ENCODE results near the gene MAML2. TPM values are rescaled to one million over a fixed set of nuclear protein-coding genes. Genes with fewer than 3 reads are reported as not detected.

MAML2 gene
- total and polyA plus RNA-seq, 2 of the 13 experiments (the other 11 are each of a cell fraction or from before 2014, with no cell fraction given), result 2.3 to 25.9 TPM

GRCh38 chr11:96309016-96309642, 33.9 kb downstream of the MAML2 start:
- 95% methylated on average over 2 of the region's 2 CpGs for WGBS (ENCODE audit: low lambda C conversion rate)
- peaks cover 10% of the 10 kb centered on the region for H4K20me1 ChIP-seq (ENCODE audit: insufficient read depth, low read length)
- no peaks in the 10 kb centered on the region for H3K9me3 ChIP-seq (ENCODE audit: low read length)
- peaks cover 1 to 8% of the 10 kb centered on the region in 2 experiments; a peak in 2 of 5 replicates for H3K36me3 ChIP-seq (replicated peaks in 1 of 2; ENCODE audit: control insufficient read depth in 1 of 2, insufficient read depth in 2 of 2, low read length in 2 of 2)
- peaks cover 31% of the 10 kb centered on the region for H3K79me2 ChIP-seq (ENCODE audit: insufficient read depth, low read length)
- POLR2A ChIA-PET, result no interaction called here
- DNase-seq (ENCODE audit: low spot score), result no peak
- H3K9ac ChIP-seq (ENCODE audit: insufficient read depth, low read depth, low read length), result no peak overlapping the region
- CTCF ChIA-PET (ENCODE audit: low intra/inter-chr PET ratio, low total read pairs), result no interaction called here
- no peak overlapping the region for H2AFZ ChIP-seq (ENCODE audit: low read length)
- no TSS peak for BruUV-seq (replicated peaks)
- ATAC-seq, result no peak
- H3K4me1 ChIP-seq (ENCODE audit: insufficient read depth, low read length), result peaks cover 46% of the 10 kb centered on the region
- no peak overlapping the region for H3K4me3 ChIP-seq (replicated peaks in 1 of 3; ENCODE audit: insufficient read depth in 1 of 3, low read depth in 2 of 3, low read length in 3 of 3)
- TF ChIP-seq ZNF652 (CRISPR knock-in tag; IDR thresholded peaks at IDR 0.05; ENCODE audit: borderline replicate concordance, low read depth), result 0 out of 2 replicates have a peak, but pooled peaks have one; percentile 34
- TF ChIP-seq CEBPB (IDR thresholded peaks at IDR 0.05; ENCODE audit: borderline replicate concordance, low read depth, low read length), result no peak
- TF ChIP-seq SOX13 (IDR thresholded peaks at IDR 0.05), result no peak
- 0 out of 4 replicates have a peak, but pooled peaks of 1 of the 2 experiments have one; percentile 23 for TF ChIP-seq SOX13 (CRISPR knock-in tag; conservative IDR thresholded peaks at IDR 0.05 in 1 of 2, IDR thresholded peaks at IDR 0.05 in 1 of 2)
- in situ Hi-C loops (cut with HindIII; ENCODE audit: extremely low pct_ligation_motif_present, low pct_unique_long_range_greater_than_20kb), result no loop called here
- no peaks in the 10 kb centered on the region for H3K27me3 ChIP-seq (ENCODE audit: control insufficient read depth in 1 of 2, insufficient read depth in 2 of 2, low read length in 2 of 2)
- intact Hi-C loops (cut with micrococcal nuclease; ENCODE audit: unreplicated experiment), result no loop called here
- no peak for FAIRE-seq
- no peak overlapping the region for H3K4me2 ChIP-seq (ENCODE audit: low read depth, low read length)
- H3K27ac ChIP-seq (ENCODE audit: extremely low read length, insufficient read depth, low read length), result no peak overlapping the region

GRCh38 chr11:96307776-96308140, 35.2 kb downstream of the MAML2 start:
- in situ Hi-C loops (cut with HindIII; ENCODE audit: extremely low pct_ligation_motif_present, low pct_unique_long_range_greater_than_20kb), result no loop called here
- POLR2A ChIA-PET, result no interaction called here
- H3K4me1 ChIP-seq (ENCODE audit: insufficient read depth, low read length), result peaks cover 45% of the 10 kb centered on the region
- TF ChIP-seq REXO4 (CRISPR knock-in tag; IDR thresholded peaks at IDR 0.05; ENCODE audit: borderline replicate concordance) (no peak), ZFP41 (CRISPR knock-in tag; IDR thresholded peaks at IDR 0.05; ENCODE audit: borderline replicate concordance) (no peak), ZNF292 (CRISPR knock-in tag; IDR thresholded peaks at IDR 0.05; ENCODE audit: borderline replicate concordance, low read depth) (no peak), PRPF4 (IDR thresholded peaks at IDR 0.05; ENCODE audit: low read depth, low read length, poor library complexity, severe bottlenecking) (no peak), ZNF225 (CRISPR knock-in tag; IDR thresholded peaks at IDR 0.05) (no peak), KMT2B (CRISPR knock-in tag; IDR thresholded peaks at IDR 0.05) (no peak), KLF9 (CRISPR knock-in tag; IDR thresholded peaks at IDR 0.05; ENCODE audit: low read depth) (no peak), RBM39 (IDR thresholded peaks at IDR 0.05; ENCODE audit: low read depth, low read length, poor library complexity, severe bottlenecking) (no peak), FOXK2 (IDR thresholded peaks at IDR 0.05) (no peak), ZNF766 (CRISPR knock-in tag; IDR thresholded peaks at IDR 0.05; ENCODE audit: borderline replicate concordance) (no peak)
- TF ChIP-seq, protein P1, sequence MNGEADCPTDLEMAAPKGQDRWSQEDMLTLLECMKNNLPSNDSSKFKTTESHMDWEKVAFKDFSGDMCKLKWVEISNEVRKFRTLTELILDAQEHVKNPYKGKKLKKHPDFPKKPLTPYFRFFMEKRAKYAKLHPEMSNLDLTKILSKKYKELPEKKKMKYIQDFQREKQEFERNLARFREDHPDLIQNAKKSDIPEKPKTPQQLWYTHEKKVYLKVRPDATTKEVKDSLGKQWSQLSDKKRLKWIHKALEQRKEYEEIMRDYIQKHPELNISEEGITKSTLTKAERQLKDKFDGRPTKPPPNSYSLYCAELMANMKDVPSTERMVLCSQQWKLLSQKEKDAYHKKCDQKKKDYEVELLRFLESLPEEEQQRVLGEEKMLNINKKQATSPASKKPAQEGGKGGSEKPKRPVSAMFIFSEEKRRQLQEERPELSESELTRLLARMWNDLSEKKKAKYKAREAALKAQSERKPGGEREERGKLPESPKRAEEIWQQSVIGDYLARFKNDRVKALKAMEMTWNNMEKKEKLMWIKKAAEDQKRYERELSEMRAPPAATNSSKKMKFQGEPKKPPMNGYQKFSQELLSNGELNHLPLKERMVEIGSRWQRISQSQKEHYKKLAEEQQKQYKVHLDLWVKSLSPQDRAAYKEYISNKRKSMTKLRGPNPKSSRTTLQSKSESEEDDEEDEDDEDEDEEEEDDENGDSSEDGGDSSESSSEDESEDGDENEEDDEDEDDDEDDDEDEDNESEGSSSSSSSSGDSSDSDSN (CRISPR knock-in tag; IDR thresholded peaks at IDR 0.05), result no peak
- TF ChIP-seq, protein P2, sequence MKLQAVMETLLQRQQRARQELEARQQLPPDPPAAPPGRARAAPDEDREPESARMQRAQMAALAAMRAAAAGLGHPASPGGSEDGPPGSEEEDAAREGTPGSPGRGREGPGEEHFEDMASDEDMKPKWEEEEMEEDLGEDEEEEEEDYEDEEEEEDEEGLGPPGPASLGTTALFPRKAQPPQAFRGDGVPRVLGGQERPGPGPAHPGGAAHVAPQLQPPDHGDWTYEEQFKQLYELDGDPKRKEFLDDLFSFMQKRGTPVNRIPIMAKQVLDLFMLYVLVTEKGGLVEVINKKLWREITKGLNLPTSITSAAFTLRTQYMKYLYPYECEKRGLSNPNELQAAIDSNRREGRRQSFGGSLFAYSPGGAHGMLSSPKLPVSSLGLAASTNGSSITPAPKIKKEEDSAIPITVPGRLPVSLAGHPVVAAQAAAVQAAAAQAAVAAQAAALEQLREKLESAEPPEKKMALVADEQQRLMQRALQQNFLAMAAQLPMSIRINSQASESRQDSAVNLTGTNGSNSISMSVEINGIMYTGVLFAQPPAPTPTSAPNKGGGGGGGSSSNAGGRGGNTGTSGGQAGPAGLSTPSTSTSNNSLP (IDR thresholded peaks at IDR 0.05; ENCODE audit: low read depth, low read length), result no peak

More at GRCh38 chr11:96307776-96308140, 35.2 kb downstream of the MAML2 start:
- no peak overlapping the region for H3K4me2 ChIP-seq (ENCODE audit: low read depth, low read length)
- no peaks in the 10 kb centered on the region for H3K9me3 ChIP-seq (ENCODE audit: low read length)
- no peak overlapping the region for H3K27ac ChIP-seq (ENCODE audit: extremely low read length, insufficient read depth, low read length)
- CTCF ChIA-PET (ENCODE audit: low intra/inter-chr PET ratio, low total read pairs), result no interaction called here
- WGBS (ENCODE audit: low lambda C conversion rate), result 89% methylated on average over 3 of the region's 3 CpGs
- no peak for FAIRE-seq
- no peak overlapping the region for H3K4me3 ChIP-seq (replicated peaks in 1 of 3; ENCODE audit: insufficient read depth in 1 of 3, low read depth in 2 of 3, low read length in 3 of 3)
- no peak for ATAC-seq
- H3K79me2 ChIP-seq (ENCODE audit: insufficient read depth, low read length), result peaks cover 34% of the 10 kb centered on the region
- BruUV-seq (replicated peaks), result no TSS peak
- DNase-seq (ENCODE audit: low spot score), result no peak
- no peak overlapping the region for H3K9ac ChIP-seq (ENCODE audit: insufficient read depth, low read depth, low read length)
- peaks cover 10% of the 10 kb centered on the region for H4K20me1 ChIP-seq (ENCODE audit: insufficient read depth, low read length)
- peaks cover 1 to 4% of the 10 kb centered on the region in 2 experiments; a peak in 1 of 5 replicates for H3K36me3 ChIP-seq (replicated peaks in 1 of 2; ENCODE audit: control insufficient read depth in 1 of 2, insufficient read depth in 2 of 2, low read length in 2 of 2)
- H2AFZ ChIP-seq (ENCODE audit: low read length), result no peak overlapping the region
- intact Hi-C loops (cut with micrococcal nuclease; ENCODE audit: unreplicated experiment), result no loop called here
- no peaks in the 10 kb centered on the region for H3K27me3 ChIP-seq (ENCODE audit: control insufficient read depth in 1 of 2, insufficient read depth in 2 of 2, low read length in 2 of 2)
